GM12878 (cell line): ENCODE measurements around the gene F10. TPM values are rescaled to one million over a fixed set of nuclear protein-coding genes. Genes with fewer than 3 reads are reported as not detected.

Experiments
- ATAC-seq: fragments of 200-7000 bp; cut with Tn5 transposase; 3 replicates; pipeline ENCODE4 v1.9.1; 2020; ENCODE audit warnings: mild to moderate bottlenecking, moderate library complexity
- BruUV-seq: library from RNA; stranded (reverse); fragments of 400-500 nt; replicated peaks from 2 replicates; lab custom pipeline; 2021; lab: Mats Ljungman, UMichigan
- CTCF ChIA-PET: fragments of 300-600 bp; sonication (Branson Sonifier 250); formaldehyde crosslinking; extraction: SDS; loops from one replicate; lab custom pipeline; 2021; ENCODE audit warnings: inconsistent platforms; lab: Yijun Ruan, JAX
- POLR2A ChIA-PET: fragments of 350-600 bp; formaldehyde crosslinking; extraction: SDS; loops from one replicate; lab custom pipeline; 2021; ENCODE audit warnings: inconsistent platforms; lab: Charles Lee
- RAD21 ChIA-PET: fragments of 300-600 bp; sonication (Branson Sonifier 250); formaldehyde crosslinking; loops from one replicate; lab custom pipeline; 2023; ENCODE audit warnings: antibody characterized with exemption; ENCODE audit not compliant: unreplicated experiment; lab: Charles Lee
- SMC1A ChIA-PET: fragments of 300-600 bp; sonication (Branson Sonifier 250); formaldehyde crosslinking; loops from one replicate; lab custom pipeline; 2023; ENCODE audit not compliant: unreplicated experiment, uncharacterized antibody; lab: Charles Lee
- DNase-seq: peaks from one replicate; pipeline ENCODE4 v3.0.0-alpha.2; 2011; ENCODE audit warnings: low read depth, low spot score
- FAIRE-seq: peaks from 3 replicates; lab custom pipeline; 2011; peaks lifted over from hg19 to GRCh38; lab: Jason Lieb, UNC
- H2AFZ ChIP-seq: 2 replicates; pipeline ENCODE4 v1.6.0; 2011; ENCODE audit warnings: low read depth, low read length, control low read depth; ENCODE audit not compliant: control insufficient read depth
- H3K27ac ChIP-seq: 2 replicates; pipeline ENCODE4 v1.5.1; 2011; ENCODE audit warnings: control low read depth; ENCODE audit not compliant: control insufficient read depth, insufficient read depth
- H3K27me3 ChIP-seq, 2 experiments: replicated peaks in 1 of 2; 2 replicates each; pipeline versions ENCODE4 v1.6.0 to v1.6.1; 2011; ENCODE audit warnings: low read length in 1 of 2; ENCODE audit not compliant: control insufficient read depth in 2 of 2, insufficient read depth in 2 of 2
- H3K36me3 ChIP-seq, 2 experiments: 2 replicates each; pipeline ENCODE4 v1.5.1; 2011; ENCODE audit warnings: low read length in 1 of 2; ENCODE audit not compliant: control insufficient read depth in 2 of 2, insufficient read depth in 2 of 2
- H3K4me1 ChIP-seq: 2 replicates; pipeline ENCODE4 v1.6.1; 2011; ENCODE audit warnings: mild to moderate bottlenecking, low read length, moderate library complexity, mixed read lengths; ENCODE audit not compliant: control insufficient read depth, insufficient read depth
- H3K4me2 ChIP-seq: 2 replicates; pipeline ENCODE4 v1.6.0; 2011; ENCODE audit warnings: control low read depth; ENCODE audit not compliant: control insufficient read depth, insufficient read depth
- H3K4me3 ChIP-seq: fragments of 200-600 bp; sonication (generic); 2 replicates; pipeline ENCODE4 v1.5.1; 2016
- H3K79me2 ChIP-seq: 2 replicates; pipeline ENCODE4 v1.6.0; 2011; ENCODE audit warnings: low read length; ENCODE audit not compliant: control insufficient read depth, insufficient read depth
- H3K9ac ChIP-seq: 2 replicates; pipeline ENCODE4 v1.8.0; 2011; ENCODE audit warnings: low read length, control low read depth, mixed read lengths; ENCODE audit not compliant: control insufficient read depth, insufficient read depth
- H3K9me3 ChIP-seq: replicated peaks from 3 replicates; pipeline ENCODE4 v1.5.1; 2011; ENCODE audit warnings: mild to moderate bottlenecking, low read length; ENCODE audit not compliant: control insufficient read depth, insufficient read depth
- H4K20me1 ChIP-seq: 2 replicates; pipeline ENCODE4 v1.6.0; 2011; ENCODE audit not compliant: control insufficient read depth, insufficient read depth
- MYC ChIP-seq: IDR thresholded peaks from 2 replicates; pipeline ENCODE4 v1.6.1; 2011; ENCODE audit warnings: mild to moderate bottlenecking, low read length, moderate library complexity, inconsistent platforms; ENCODE audit not compliant: insufficient read depth, insufficient replicate concordance, insufficient read length, severe bottlenecking
- WGBS: methylation state at CpG from one replicate; pipeline ENCODE4 v1.1.6; 2016; ENCODE audit warnings: low lambda C conversion rate; ENCODE audit not compliant: insufficient replicate concordance, insufficient coverage; ENCODE audit errors: missing lambda C conversion rate; 5-methylcytosine and 5-hydroxymethylcytosine counted together
- in situ Hi-C: fragments of 300-500 bp; cut with MboI; formaldehyde crosslinking; loops from 9 replicates; pipeline ENCODE4 v1.14.3; 2018; ENCODE audit warnings: mixed read lengths
- intact Hi-C: fragments of 100-400 bp; cut with micrococcal nuclease; formaldehyde crosslinking; loops from one replicate; pipeline ENCODE4 v1.14.2; 2022; ENCODE audit not compliant: unreplicated experiment
- polyA plus RNA-seq, 11 experiments: library from polyadenylated mRNA; depleted of rRNA in 4 of 11; unstranded in 6 of 11; stranded (reverse) in 5 of 11; fragments of >200 nt; fragmentation: Nextera tagmentation in 4 of 11; fragmentation: Illumina TruSeq in 1 of 11; extraction: Ambion mirVana in 4 of 11; extraction: Trizol in 1 of 11; gene quantifications; 1 replicate in 1 of 11; 2 replicates in 10 of 11; pipeline versions ENCODE4 v1.2.1 to v1.2.3, GENCODE V29; 2011 to 2016; ENCODE audit warnings: inconsistent platforms in 2 of 11, missing spikeins in 2 of 11, low read depth in 1 of 11
- total RNA-seq, 4 experiments: library from RNA; depleted of rRNA in 3 of 4; stranded (reverse); fragments of >200 nt in 3 of 4; fragmentation: Illumina TruSeq in 1 of 4; extraction: Trizol in 1 of 4; gene quantifications; 2 replicates each; pipeline versions ENCODE4 v1.2.1 to v1.2.3, GENCODE V29; 2013 to 2021
- TF ChIP-seq, protein P1 (sequence below): IDR thresholded peaks from 2 replicates; pipeline ENCODE4 v1.6.1; 2011; ENCODE audit warnings: borderline replicate concordance, low read depth, mild to moderate bottlenecking, moderate library complexity, low read length; ENCODE audit not compliant: insufficient read depth, poor library complexity, severe bottlenecking
- TF ChIP-seq, protein P2 (sequence below): fragments of 150-350 bp; IDR thresholded peaks from 2 replicates; pipeline ENCODE4 v1.6.1; 2016; ENCODE audit warnings: low read depth, low read length
- TF ChIP-seq, protein P3 (sequence below): IDR thresholded peaks from 2 replicates; pipeline ENCODE4 v1.6.1; 2012; ENCODE audit warnings: low read depth, low read length, improper control_type of control experiment
- TF ChIP-seq, protein P4 (sequence below): fragments of 450-650 bp; IDR thresholded peaks from 2 replicates; pipeline ENCODE4 v1.6.1; 2016; ENCODE audit warnings: mild to moderate bottlenecking

Gene F10
- total and polyA plus RNA-seq, 10 of the 15 experiments (the other 5 are each of a cell fraction or from before 2014, with no cell fraction given): not detected

DNA sequence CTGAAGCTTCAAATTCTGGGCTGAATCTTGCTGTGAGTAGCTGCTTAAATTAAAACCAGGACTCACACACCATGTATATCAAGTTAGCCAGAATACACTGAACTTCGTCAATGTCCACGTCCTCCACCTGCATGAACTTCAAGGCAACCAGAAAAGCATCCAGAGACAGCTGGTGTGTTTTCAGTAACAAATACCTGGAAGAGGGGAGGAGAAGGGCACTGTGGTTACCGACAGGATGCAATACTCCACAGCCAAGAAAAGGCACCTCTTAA, 56.2 kb downstream of the F10 start:
- ATAC-seq: no peak
- no peak overlapping the region for H3K9ac ChIP-seq
- H3K4me3 ChIP-seq: no peak overlapping the region
- no peaks in the 10 kb centered on the region; the same call in 2 of the 3 replicates for H3K9me3 ChIP-seq
- no peak for FAIRE-seq
- H2AFZ ChIP-seq: no peak overlapping the region
- ChIA-PET SMC1A (interaction anchor here (0.6 to 1.0 kb wide), 3 partner anchors 10 to 16 kb away, joined by 3 to 4 read pairs (median 3); no protein-coding TSS in a partner anchor), RAD21 (no interaction called here)
- H3K36me3 ChIP-seq: peaks cover 24 to 37% of the 10 kb centered on the region in 2 experiments
- intact Hi-C loops: no loop called here
- TF ChIP-seq, protein P1, sequence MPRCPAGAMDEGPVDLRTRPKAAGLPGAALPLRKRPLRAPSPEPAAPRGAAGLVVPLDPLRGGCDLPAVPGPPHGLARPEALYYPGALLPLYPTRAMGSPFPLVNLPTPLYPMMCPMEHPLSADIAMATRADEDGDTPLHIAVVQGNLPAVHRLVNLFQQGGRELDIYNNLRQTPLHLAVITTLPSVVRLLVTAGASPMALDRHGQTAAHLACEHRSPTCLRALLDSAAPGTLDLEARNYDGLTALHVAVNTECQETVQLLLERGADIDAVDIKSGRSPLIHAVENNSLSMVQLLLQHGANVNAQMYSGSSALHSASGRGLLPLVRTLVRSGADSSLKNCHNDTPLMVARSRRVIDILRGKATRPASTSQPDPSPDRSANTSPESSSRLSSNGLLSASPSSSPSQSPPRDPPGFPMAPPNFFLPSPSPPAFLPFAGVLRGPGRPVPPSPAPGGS: no peak
- TF ChIP-seq, protein P2, sequence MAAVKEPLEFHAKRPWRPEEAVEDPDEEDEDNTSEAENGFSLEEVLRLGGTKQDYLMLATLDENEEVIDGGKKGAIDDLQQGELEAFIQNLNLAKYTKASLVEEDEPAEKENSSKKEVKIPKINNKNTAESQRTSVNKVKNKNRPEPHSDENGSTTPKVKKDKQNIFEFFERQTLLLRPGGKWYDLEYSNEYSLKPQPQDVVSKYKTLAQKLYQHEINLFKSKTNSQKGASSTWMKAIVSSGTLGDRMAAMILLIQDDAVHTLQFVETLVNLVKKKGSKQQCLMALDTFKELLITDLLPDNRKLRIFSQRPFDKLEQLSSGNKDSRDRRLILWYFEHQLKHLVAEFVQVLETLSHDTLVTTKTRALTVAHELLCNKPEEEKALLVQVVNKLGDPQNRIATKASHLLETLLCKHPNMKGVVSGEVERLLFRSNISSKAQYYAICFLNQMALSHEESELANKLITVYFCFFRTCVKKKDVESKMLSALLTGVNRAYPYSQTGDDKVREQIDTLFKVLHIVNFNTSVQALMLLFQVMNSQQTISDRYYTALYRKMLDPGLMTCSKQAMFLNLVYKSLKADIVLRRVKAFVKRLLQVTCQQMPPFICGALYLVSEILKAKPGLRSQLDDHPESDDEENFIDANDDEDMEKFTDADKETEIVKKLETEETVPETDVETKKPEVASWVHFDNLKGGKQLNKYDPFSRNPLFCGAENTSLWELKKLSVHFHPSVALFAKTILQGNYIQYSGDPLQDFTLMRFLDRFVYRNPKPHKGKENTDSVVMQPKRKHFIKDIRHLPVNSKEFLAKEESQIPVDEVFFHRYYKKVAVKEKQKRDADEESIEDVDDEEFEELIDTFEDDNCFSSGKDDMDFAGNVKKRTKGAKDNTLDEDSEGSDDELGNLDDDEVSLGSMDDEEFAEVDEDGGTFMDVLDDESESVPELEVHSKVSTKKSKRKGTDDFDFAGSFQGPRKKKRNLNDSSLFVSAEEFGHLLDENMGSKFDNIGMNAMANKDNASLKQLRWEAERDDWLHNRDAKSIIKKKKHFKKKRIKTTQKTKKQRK: no peak
- no peak for TF ChIP-seq MYC
- TF ChIP-seq, protein P3, sequence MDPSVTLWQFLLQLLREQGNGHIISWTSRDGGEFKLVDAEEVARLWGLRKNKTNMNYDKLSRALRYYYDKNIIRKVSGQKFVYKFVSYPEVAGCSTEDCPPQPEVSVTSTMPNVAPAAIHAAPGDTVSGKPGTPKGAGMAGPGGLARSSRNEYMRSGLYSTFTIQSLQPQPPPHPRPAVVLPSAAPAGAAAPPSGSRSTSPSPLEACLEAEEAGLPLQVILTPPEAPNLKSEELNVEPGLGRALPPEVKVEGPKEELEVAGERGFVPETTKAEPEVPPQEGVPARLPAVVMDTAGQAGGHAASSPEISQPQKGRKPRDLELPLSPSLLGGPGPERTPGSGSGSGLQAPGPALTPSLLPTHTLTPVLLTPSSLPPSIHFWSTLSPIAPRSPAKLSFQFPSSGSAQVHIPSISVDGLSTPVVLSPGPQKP: no peak
- TF ChIP-seq, protein P4, sequence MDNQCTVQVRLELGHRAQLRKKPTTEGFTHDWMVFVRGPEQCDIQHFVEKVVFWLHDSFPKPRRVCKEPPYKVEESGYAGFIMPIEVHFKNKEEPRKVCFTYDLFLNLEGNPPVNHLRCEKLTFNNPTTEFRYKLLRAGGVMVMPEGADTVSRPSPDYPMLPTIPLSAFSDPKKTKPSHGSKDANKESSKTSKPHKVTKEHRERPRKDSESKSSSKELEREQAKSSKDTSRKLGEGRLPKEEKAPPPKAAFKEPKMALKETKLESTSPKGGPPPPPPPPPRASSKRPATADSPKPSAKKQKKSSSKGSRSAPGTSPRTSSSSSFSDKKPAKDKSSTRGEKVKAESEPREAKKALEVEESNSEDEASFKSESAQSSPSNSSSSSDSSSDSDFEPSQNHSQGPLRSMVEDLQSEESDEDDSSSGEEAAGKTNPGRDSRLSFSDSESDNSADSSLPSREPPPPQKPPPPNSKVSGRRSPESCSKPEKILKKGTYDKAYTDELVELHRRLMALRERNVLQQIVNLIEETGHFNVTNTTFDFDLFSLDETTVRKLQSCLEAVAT: no peak
- TF ChIP-seq, all 136 proteins: peak for 0
- CTCF ChIA-PET: interaction anchor here (0.7 kb wide), 1 partner anchor 325 kb away, joined by 4 read pairs; no protein-coding TSS in a partner anchor
- in situ Hi-C loops: no loop called here
- 86% methylated on average over 3 of the region's 3 CpGs for WGBS
- Histone ChIP-seq H3K4me1 (no peaks in the 10 kb centered on the region), H3K79me2 (no peaks in the 10 kb centered on the region), H4K20me1 (no peaks in the 10 kb centered on the region), H3K27ac (no peak overlapping the region), H3K4me2 (no peak overlapping the region), H3K27me3 (no peaks in the 10 kb centered on the region)
- BruUV-seq: no TSS peak
- no peak for DNase-seq
- POLR2A ChIA-PET: no interaction called here
